Measurements from ENCODE around the gene UGT1A4. TPM values are rescaled to one million over a fixed set of nuclear protein-coding genes. Genes with fewer than 3 reads are reported as not detected.
A peak's percentile ranks its signal among the peaks of the same experiment; 100 is the strongest.

UGT1A4 gene
- total and polyA plus RNA-seq, 8 donors, result 0.38 to 7.2 (median 1.2) TPM; not detected in 3

GRCh38 chr2:233811732-233812131 is 93.2 kb downstream of the UGT1A4 start:
- Histone ChIP-seq H3K27me3 (peaks cover 0 to 15% (median 9%) of the 10 kb centered on the region in 3 donors), H3K36me3 (no peaks in the 10 kb centered on the region), H3K27ac (no peak overlapping the region), H3K4me1 (no peaks in the 10 kb centered on the region), H3K4me3 (no peak overlapping the region), H3K9me3 (no peaks in the 10 kb centered on the region)
- intact Hi-C loops (cut with DNase I; ENCODE audit: low total_unique reads), result no loop called here
- 84 to 91% (median 88%) methylated on average over 7 to 8 of the region's 8 CpGs for WGBS, 5 donors
- peak in 1 of 2 donors; percentile 10 for DNase-seq
- TF ChIP-seq POLR2AphosphoS5 (IDR thresholded peaks at IDR 0.05) (no peak), POLR2A (IDR thresholded peaks at IDR 0.05) (no peak), EP300 (IDR thresholded peaks at IDR 0.05) (no peak), CTCF (IDR thresholded peaks at IDR 0.05) (no peak)

- DNase-seq, result peak in 1 of 2 donors; percentile 17
- Histone ChIP-seq H3K4me1 (no peaks in the 10 kb centered on the region), H3K4me3 (no peak overlapping the region), H3K36me3 (no peaks in the 10 kb centered on the region), H3K27me3 (peaks cover 0 to 10% (median 9%) of the 10 kb centered on the region in 3 donors), H3K9me3 (no peaks in the 10 kb centered on the region), H3K27ac (no peak overlapping the region)
- 75 to 82% (median 79%) methylated on average over 3 of the region's 3 CpGs for WGBS, 5 donors
- TF ChIP-seq POLR2A (IDR thresholded peaks at IDR 0.05) (no peak), POLR2AphosphoS5 (IDR thresholded peaks at IDR 0.05) (no peak), EP300 (IDR thresholded peaks at IDR 0.05) (no peak), CTCF (IDR thresholded peaks at IDR 0.05) (no peak)
- intact Hi-C loops (cut with DNase I; ENCODE audit: low total_unique reads), result no loop called here
Measured at GRCh38 chr2:233813236-233814055, 94.9 kb downstream of the UGT1A4 start.

- H3K27ac ChIP-seq, result no peak overlapping the region
- WGBS, 5 donors, result 64 to 85% (median 75%) methylated on average over 2 of the region's 2 CpGs
- H3K36me3 ChIP-seq, result no peaks in the 10 kb centered on the region
- H3K27me3 ChIP-seq, result peaks cover 0 to 4% (median 2%) of the 10 kb centered on the region in 3 donors
- H3K4me1 ChIP-seq, result no peaks in the 10 kb centered on the region
- no peak overlapping the region for H3K4me3 ChIP-seq
- TF ChIP-seq EP300 (IDR thresholded peaks at IDR 0.05) (no peak), POLR2AphosphoS5 (IDR thresholded peaks at IDR 0.05) (no peak)
- intact Hi-C loops (cut with DNase I; ENCODE audit: low total_unique reads), result no loop called here
- no peak for DNase-seq
- no peaks in the 10 kb centered on the region for H3K9me3 ChIP-seq
Measured at GRCh38 chr2:233814056-233814835, 95.7 kb downstream of the UGT1A4 start.

- no peaks in the 10 kb centered on the region for H3K4me1 ChIP-seq
- peaks cover 0 to 4% (median 0%) of the 10 kb centered on the region in 3 donors for H3K27me3 ChIP-seq
- no peak overlapping the region for H3K27ac ChIP-seq
- intact Hi-C loops (cut with DNase I; ENCODE audit: low total_unique reads), result no loop called here
- TF ChIP-seq CTCF (IDR thresholded peaks at IDR 0.05), result no peak
- TF ChIP-seq EP300 (IDR thresholded peaks at IDR 0.05), result no peak
- no peak for TF ChIP-seq POLR2A (IDR thresholded peaks at IDR 0.05)
- TF ChIP-seq POLR2AphosphoS5 (IDR thresholded peaks at IDR 0.05), result no peak
- DNase-seq, result no peak
- H3K4me3 ChIP-seq, result no peak overlapping the region
- WGBS, 5 donors, result 77 to 93% (median 83%) methylated on average over 6 of the region's 6 CpGs
- H3K36me3 ChIP-seq, result no peaks in the 10 kb centered on the region
- no peaks in the 10 kb centered on the region for H3K9me3 ChIP-seq
Measured at GRCh38 chr2:233815861-233816260, 97.3 kb downstream of the UGT1A4 start.

Measured in stomach (tissue), 9 donors.